H4 (cell line): ENCODE data around the gene ATXN1. TPM values are rescaled to one million over a fixed set of nuclear protein-coding genes. Genes with fewer than 3 reads are reported as not detected.

Experiments
- DNase-seq: peaks from one replicate; pipeline ENCODE4 v3.0.0-alpha.2; 2015; ENCODE audit warnings: low spot score
- total RNA-seq: library from RNA; depleted of rRNA; stranded (reverse); fragments of >200 nt; shearing (Covaris generic); gene quantifications from 2 replicates; pipeline ENCODE4 v1.2.3, GENCODE V29; 2014

Gene ATXN1
- total RNA-seq, 1 experiment from 2014 or later = 18.9 TPM

GRCh38 chr6:16698162-16698533 is 63.1 kb downstream of the ATXN1 start:
- no peak for DNase-seq

GRCh38 chr6:16697437-16698161 is 63.7 kb downstream of the ATXN1 start:
- no peak for DNase-seq

GRCh38 chr6:16696496-16696895 is 64.8 kb downstream of the ATXN1 start:
- DNase-seq = no peak

DNA sequence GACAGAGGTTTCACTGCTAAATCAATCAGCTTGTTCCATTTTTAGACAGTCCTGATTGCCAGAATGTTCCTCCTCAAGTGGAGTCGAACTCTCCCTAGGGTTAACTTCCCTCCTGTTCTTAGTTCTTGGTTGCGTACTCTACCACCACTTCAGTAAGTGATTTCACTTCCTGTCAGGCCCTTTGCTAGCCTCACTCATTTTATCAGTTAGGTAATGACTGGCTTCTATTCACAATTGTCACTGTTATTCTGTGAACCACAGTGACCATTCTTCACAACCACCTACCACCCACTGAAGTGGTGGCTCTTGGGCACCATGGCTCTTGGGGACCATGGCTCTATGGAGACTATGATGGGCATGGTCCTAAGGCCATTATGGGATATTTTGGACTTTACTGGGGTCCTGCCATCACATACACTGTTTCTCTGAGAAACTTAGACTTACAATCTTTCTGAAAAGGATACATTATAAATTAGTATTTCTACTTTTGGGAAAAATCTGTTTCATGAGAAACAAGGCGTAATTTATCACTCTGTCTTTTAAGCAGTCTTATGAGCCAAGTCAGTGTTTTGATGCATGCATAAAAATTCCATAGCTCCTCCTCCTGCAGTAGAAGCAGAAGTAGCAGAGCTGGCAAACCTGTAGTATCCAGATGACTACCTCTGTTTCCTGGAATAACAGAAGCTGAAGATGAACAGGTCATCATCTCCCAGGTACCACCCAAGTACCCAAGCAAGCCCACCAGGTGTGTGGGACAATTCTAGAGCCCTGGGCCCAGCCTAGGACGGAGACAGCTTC is 66.3 kb downstream of the ATXN1 start:
- DNase-seq = no peak

DNA sequence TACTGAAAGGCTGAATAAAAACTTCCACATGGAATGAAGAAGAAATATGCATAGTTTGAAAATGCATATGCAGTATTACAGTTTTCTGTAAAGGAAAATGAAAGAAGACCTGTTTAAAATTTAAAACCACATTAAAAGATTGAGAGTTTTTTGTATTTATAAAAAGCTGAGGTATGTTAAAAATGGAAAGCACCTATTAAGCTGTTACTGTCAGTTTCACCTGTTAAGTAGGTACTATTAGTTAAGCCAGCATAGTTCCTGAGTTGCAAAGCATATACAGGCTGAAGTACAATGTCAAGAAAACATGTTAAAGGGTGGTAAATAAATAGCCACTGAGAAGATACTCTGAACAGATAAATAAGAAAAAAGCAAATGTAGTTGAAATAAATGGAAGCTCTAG is 69.9 kb downstream of the ATXN1 start:
- no peak for DNase-seq

DNA sequence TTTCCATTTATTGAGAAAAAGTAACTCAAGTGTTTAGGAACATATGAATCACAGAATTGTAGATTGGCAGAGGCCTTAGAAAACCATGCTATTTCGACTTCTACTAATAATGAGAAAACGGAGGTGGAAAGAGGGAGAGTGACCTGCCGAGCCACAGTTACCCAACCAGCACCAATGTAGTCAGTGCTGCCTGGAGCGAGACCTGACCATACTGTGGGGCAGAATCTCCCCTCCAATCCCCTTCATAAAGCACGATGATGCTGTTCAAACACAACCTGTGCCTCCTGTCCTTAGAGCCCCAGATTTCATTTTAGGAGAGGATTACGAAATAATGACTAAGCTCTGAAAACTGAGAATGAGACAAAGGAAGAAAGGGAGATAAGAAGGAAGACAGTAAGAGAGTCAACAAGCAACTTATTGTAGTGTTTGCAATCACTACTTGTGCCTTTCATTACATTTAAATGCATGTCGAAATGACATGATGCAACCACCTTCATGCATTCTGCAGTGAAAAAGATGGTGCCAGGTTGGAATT is 70.6 kb downstream of the ATXN1 start:
- no peak for DNase-seq

GRCh38 chr6:16689788-16690607 is 71.3 kb downstream of the ATXN1 start:
- DNase-seq = no peak

GRCh38 chr6:16688984-16689636 is 72.2 kb downstream of the ATXN1 start:
- DNase-seq = peak; percentile 74

DNA sequence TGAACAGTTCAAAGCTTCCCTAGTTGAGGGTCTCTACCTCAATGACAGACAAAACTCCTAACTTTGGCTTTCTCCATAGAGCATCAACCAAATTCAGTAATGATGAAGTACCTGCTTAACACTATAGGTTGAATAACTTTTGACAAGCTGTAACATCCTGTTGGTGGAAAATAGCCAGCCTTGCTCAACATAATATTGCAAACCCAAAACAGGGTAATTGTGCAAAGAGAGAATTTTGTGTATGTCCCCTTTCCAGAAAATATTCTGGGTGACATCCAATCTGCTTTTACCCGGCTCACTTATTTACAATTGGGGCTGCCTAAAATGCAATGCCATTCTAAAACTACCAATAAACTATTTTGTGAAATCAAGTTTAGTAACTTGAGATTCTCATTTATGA is 72.8 kb downstream of the ATXN1 start:
- no peak for DNase-seq

DNA sequence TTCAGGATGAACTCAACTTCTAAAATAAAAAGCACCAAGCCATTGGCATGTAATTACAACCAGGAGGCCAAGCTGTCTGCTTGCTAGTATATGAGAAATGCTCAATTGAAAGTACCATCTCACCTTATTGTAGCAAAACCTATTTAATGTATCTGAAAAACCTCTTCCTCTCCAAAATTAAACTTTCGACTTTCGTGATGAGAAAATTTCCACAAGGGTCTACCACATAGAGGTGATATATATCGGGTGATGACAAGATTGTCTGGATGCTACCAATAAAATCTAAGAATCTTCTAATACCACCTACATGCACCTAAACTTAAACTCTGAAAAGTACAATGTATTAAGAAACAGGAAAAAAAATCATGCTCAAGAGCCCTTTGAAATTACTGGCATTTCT is 74.2 kb downstream of the ATXN1 start:
- DNase-seq = no peak

GRCh38 chr6:16684896-16685554 is 76.2 kb downstream of the ATXN1 start:
- DNase-seq = no peak

- peak; percentile 94 for DNase-seq
Observed at GRCh38 chr6:16684195-16684689, 77.0 kb downstream of the ATXN1 start.

- DNase-seq = peak; percentile 90
Observed at GRCh38 chr6:16683641-16684194, 77.5 kb downstream of the ATXN1 start.

DNA sequence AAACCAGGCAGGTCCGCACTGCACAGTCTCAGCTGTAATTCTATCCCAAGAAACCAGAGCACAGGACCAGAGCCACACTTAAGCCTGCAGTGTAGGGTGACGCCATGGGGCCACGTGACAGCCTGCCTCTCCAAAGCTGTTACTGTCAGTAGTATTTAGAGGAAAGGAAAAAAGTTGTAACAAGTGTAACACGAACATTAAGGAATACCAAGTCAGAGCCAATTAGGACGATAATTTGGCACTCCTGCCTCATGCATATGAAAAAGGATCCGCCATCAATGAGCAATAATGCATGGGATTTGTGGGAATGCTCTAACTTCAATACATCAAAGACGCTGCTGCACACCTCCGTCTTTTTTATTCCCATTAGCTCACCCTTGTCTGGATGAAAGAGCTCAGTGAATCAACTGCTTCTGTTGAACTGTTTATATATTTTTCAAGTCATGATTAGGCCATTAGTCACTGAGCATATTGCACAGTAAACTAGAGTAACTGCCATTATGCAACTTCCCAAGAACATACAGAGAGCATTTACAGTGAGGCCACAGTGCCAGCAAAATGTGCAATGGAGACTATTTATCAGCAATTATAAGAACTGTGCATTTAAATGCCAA is 79.9 kb downstream of the ATXN1 start:
- peak; percentile 94 for DNase-seq

DNA sequence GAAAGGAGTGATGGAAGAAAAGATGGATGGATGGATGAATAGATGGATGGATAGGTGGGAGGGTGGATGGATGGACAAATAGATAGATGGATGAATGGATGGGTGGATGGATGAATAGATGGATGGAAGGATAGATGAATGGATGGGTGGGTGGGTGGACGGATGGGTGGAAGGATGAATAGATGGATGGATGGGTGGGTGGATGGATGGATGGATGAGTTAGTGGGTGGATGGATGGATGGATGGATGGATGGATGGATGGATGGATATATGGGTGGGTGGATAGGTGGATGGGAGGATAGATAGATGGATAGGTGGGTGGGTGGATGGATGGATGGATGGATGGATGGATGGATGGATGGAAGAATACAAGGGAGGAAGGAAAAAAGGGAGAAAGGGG is 82.2 kb downstream of the ATXN1 start:
- DNase-seq = no peak

DNA sequence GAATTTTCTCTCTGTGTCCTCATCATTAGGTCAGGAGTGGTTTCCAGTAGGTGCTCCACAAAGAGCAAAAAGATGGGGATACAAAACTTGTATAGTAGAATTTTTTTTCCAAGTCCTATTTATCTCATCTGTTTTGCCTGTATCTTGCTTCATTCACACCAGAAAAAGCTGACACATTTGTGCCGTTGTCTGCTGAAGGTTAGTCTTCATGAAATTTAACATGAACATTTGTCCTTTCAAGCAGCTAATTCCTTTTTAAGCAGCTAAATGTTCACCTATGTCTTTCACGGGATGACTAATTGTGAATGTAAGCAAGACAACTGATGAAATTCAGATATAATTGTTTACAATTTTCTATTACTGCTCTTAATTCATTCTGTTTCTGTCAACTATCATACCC is 83.8 kb downstream of the ATXN1 start:
- no peak for DNase-seq

- DNase-seq = peak; percentile 90
Observed at GRCh38 chr6:16676978-16677377, 84.3 kb downstream of the ATXN1 start.

- DNase-seq = no peak
Observed at GRCh38 chr6:16676376-16676775, 84.9 kb downstream of the ATXN1 start.

GRCh38 chr6:16674801-16675392 is 86.4 kb downstream of the ATXN1 start:
- DNase-seq = no peak
